Retinal pigment epithelial cell (primary cell): ENCODE results near the gene NDUFS5.
A peak's percentile ranks its signal among the peaks of the same experiment; 100 is the strongest.

Source experiments
- DNase-seq: peaks from one replicate; pipeline ENCODE4 v3.0.0-alpha.2; 2010; ENCODE audit warnings: low read depth
- H3K4me3 ChIP-seq: 2 replicates; pipeline ENCODE4 v1.5.1; 2011; ENCODE audit warnings: mild to moderate bottlenecking, low read length, control low read depth, moderate library complexity
- CTCF ChIP-seq: conservative IDR thresholded peaks from 2 replicates; pipeline ENCODE4 v1.5.1; 2011; ENCODE audit warnings: low read depth, low read length, control low read depth, inconsistent platforms

Gene NDUFS5

GRCh38 chr1:39021426-39021825 lies 4.7 kb upstream of the NDUFS5 start:
- DNase-seq: no peak
- no peak overlapping the region for H3K4me3 ChIP-seq
- no peak for TF ChIP-seq CTCF

DNA sequence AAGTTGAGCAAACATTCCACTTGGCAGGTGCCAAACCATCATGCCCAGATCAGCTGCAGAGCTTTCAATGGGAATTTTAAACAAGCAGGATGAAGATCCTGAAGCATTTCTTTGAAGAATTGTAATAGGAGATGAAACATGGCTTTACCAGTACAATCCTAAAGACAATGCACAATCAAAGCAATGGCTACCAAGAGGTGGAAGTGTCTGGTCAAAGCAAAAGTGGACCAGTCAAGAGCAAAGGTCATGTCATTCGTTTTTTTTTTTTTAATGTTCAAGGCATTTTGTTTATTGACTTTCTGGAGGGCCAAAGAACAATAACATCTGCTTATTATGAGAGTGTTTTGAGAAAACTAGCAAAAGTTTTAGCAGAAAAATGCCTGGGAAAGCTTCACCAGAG lies 3.0 kb upstream of the NDUFS5 start:
- DNase-seq: no peak
- no peak for TF ChIP-seq CTCF
- H3K4me3 ChIP-seq: no peak overlapping the region

DNA sequence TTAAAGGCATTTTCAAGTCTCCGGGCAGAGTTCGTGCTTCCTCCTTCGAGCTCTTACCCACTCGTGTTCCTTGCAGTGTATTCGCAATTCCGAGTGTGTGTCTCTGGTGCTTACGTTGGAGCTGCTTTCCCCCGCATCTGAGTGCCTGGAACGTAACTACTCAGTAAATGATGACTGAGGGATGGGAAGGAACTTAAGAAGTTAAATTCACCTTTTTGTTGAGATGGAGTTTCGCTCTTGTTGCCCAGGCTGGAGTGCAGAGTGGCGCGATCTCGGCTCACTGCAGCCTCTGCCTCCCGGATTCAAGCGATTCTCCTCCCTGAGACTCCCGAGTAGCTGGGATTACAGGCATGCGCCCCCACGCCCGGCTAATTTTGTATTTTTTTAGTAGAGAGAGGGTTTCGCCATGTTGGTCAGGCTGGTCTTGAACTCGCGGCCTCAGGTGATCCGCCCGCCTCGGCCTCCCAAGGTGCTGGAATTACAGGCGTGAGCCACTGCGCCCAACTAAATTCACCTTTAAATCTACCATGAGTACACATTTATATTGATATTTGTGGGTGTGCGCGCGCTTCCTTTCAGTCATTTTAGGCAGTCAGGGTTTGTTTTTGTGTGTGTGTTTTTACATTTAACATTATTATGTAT lies 837 bp downstream of the NDUFS5 start:
- H3K4me3 ChIP-seq: peak overlapping the region; percentile 98
- no peak for DNase-seq
- no peak for TF ChIP-seq CTCF

DNA sequence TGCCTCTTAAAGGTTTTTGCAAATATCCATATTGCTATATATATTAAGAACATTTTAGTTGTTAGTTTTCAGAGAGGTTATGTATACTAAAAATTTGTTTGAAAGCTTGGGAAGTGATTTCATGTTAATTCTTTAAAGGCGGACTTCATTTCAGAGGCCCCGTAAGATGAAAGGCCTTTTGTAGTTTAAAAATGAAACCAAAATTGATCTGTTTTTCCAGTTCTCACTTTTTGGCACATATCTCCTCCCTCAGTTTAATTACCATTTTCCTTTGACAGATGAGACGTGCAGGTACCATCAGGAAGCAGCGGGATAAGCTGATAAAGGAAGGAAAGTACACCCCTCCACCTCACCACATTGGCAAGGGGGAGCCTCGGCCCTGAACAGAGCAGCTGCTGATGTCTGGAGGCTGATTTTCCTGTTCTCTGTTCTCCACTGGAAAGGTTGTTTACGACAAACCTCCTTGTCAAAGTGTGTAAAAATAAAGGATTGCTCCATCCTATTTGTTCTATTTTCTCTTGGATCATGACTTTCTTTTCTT lies 8.0 kb downstream of the NDUFS5 start:
- no peak for DNase-seq
- TF ChIP-seq CTCF: no peak
- H3K4me3 ChIP-seq: no peak overlapping the region

- no peak for DNase-seq
- no peak for TF ChIP-seq CTCF
- H3K4me3 ChIP-seq: no peak overlapping the region
These were observed 10.5 kb downstream of the NDUFS5 start for GRCh38 chr1:39036678-39037077.

DNA sequence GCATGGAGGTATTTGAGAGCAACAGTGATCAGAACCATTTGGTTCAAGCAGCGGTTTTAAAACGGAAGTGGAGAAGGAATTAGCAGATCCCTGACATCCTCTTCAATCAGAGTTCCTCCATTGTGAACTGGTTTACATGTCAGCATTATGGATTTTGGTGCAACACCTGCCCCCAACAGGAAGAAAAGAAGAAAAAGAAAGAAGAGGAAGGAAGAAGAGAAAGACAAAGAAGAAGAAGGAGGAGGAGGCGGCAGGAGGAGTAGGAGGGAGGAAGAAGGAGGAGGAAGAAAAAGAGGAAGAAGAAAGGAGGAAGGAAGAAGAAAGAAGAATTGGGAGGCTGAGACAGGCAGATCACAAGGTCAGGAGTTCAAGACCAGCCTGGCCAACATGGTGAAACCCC lies 17.4 kb downstream of the NDUFS5 start:
- H3K4me3 ChIP-seq: no peak overlapping the region
- TF ChIP-seq CTCF: no peak
- DNase-seq: no peak

DNA sequence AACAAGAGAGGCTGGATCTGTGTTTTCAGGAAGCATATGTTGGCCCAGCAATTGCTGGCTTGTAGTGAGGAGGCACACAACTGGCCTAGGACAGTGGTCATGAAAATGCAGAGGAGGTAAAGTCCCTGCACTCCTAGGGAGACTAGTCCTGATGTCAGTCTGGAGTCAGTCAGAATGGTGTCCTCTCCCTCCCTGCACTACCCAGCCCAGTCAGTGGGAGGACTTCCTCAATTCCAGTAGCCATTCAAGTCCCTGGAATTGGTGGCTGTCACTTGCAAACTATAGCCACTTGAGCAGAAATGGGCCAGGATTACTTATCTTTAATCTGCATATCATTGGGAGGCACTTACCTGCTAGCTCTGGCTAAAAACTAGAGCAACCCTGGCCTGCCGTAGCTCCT lies 18.6 kb downstream of the NDUFS5 start:
- TF ChIP-seq CTCF: no peak
- DNase-seq: no peak
- H3K4me3 ChIP-seq: no peak overlapping the region
